HuH-7 (cell line): Measurements from ENCODE around the gene NT5C2.
"Not testable (repeated sequence)": the region's sequence is repeated elsewhere in the genome, so short reads cannot be mapped to it uniquely, and the experiment has no call there.

ENCODE experiments used
- DNase-seq: peaks from one replicate; pipeline ENCODE4 v3.0.0; 2011; ENCODE audit warnings: low spot score

NT5C2 gene

DNA sequence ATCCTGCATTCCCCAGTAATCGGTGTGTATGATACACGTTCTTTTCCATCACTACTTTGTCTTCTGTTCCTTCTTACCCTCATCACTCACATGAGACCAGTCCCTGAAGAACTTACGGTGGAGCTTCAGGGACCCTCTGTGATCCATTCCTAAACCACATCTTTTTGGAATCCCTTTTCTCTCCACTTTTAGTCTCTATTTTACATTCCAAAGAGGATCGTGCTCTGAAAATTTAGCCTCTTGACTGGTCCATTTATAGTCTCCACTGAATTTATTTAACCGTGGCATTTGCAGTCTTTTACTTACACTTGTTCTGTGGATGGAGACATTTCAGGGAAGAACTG is 109.1 kb downstream of the NT5C2 start:
- DNase-seq = no peak

DNA sequence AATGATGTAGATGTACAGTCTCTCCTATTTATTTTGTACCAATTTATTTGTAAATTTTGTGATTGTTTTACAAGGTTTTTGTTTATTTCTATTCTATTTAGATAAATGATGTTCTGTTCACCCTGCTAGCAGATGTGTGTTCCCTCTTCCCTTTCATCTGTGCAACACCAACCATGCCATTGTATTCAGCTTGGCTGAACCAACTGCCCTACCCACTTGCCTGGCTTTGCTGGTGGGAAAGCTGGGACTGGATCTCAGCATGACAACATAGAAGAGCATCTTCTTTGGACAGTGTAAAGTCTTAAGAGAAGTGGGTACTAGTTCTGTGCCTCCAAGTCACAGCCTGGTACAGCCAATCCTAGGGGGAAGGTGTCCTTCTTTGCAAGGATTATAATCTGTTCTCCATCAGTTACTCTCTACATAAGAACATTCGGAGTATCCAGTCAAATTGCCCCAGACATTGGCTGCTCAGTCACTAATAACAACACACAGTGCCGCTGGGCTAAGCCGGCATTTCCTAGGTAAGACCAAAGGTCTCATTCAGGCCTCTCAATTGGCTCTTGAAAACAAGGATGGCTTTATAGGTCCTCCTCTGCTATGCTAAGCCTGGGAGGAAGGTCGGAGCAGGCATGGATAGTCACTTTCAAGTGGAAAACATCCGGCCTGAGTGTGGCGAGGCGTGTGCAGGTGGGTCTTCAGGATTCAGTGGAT is 109.7 kb downstream of the NT5C2 start:
- no peak for DNase-seq

DNA sequence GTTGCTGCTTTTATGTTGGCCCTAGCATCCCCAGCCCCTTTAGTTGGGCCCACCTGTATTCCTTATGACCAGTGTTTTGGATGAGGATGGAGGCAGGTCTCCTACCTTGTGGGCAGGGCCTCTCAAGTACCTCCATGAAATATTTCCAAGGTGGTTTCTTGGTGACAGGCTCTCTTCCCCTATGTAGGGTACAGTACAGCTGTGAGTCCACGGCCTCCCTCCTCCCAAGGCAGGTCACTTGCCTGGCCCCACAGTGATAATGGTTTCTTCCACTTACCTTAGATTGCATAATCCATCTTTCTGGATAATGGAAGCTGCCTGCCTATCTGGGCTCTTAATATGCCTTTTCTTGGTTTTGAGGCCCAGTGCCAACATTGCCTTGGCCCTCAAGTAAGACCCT is 110.4 kb downstream of the NT5C2 start:
- no peak for DNase-seq

DNA sequence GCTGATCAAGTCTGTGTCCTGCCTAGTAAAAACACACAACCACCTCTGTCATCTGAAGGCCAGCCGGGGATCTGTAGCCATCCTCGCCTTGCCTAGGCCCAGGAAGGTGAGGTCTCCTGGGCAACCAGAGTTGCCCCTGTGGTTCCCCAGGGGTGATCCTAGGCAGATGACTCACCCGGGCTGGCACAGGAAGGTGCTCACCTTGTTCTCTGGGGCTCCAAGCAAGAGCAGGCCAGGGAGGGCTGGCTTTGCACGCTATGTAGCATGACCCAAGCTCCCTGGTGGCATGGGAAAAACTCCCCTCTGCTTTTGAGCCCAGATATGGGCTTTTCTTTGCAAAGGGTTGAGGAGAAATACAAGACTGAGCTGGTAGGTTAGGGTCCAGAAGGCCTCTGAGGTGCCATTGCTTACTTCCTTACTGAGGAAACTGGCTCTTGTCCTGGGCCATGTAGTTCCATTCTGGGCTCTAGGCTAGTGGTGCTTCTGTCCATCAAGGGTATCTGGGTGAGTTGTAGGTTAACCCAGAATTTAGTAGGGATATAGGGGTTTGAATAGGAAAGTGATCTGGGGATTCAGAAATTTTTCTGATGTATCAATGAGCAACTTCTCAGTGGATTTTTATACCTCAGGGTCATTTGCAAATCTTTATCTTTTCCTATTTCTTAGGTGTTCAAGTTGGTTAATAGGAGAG is 112.0 kb downstream of the NT5C2 start:
- DNase-seq = no peak

DNA sequence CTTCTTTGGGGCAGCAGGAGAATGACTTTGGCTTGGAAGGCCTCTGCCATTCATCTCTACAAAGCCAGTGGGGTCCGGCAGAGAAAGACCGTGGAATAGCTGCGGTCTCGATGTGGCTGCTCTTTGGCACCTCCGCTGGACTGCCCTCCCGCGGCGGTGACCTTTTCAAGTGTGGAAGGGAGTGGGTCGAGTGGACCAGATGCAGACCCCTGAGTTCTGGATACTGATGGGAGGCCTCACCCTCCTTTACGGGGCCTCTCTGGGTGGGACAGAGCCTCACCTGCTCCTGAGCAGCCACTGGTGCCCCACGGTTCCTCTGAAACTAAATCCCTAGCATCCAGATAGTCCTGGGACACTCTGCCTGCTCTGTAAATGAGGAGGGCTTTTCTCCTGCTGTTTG is 113.1 kb downstream of the NT5C2 start:
- DNase-seq = no peak

DNA sequence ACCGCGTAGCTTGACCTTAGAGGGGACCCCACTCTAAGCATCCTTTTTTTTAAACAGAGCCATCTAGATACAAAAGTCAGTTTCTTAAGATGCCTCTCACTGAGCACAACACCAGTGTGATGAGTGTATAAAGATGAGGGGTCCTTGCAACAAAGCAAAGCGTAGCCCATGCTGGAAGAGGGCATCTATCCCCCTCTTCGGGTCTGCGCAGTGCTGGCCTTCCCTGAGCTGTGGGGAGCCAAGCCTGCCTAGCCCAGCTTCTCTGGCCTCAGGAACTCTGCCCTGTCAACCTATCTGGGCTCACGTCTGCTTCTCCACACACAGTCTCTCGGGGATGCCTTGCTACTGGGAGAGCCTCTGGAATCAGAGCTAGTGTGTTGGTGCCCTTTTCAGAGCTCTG is 114.0 kb downstream of the NT5C2 start:
- no peak for DNase-seq

DNA sequence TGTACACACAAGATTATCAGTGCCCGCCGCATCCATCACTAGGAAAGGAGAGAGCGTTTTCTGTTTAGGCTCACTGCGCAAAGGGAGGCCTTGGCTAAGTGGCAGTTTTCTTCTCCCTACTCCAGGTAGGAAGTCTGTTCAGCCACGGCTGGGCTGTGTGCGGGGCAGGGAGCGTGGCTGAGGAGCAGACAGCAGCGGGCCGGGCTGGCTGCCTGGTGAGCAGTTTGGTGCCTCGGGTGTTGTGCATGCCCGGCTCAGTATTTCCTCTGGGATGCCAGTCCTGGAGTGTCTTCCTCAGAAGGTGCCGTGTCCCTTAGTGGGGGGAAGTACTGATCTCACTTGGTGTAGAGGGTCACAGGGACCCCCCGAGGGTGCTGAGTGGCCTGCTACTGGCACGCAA is 114.4 kb downstream of the NT5C2 start:
- no peak for DNase-seq

DNA sequence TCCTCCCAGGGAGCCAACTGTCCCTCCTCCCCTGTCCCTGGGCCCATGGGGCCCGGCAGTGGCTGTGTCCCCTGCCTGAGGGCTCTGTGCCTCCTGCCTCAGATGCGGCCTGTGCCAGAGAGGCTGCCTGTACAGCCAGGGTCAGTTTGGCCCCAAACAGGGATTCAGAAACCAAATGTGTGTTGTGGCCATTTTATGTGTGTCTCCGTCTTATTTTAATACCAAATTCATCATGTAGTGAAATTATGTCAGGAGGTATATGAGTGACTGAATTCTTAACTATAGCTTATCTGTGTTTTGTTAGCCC is 114.8 kb downstream of the NT5C2 start:
- DNase-seq = no peak

DNA sequence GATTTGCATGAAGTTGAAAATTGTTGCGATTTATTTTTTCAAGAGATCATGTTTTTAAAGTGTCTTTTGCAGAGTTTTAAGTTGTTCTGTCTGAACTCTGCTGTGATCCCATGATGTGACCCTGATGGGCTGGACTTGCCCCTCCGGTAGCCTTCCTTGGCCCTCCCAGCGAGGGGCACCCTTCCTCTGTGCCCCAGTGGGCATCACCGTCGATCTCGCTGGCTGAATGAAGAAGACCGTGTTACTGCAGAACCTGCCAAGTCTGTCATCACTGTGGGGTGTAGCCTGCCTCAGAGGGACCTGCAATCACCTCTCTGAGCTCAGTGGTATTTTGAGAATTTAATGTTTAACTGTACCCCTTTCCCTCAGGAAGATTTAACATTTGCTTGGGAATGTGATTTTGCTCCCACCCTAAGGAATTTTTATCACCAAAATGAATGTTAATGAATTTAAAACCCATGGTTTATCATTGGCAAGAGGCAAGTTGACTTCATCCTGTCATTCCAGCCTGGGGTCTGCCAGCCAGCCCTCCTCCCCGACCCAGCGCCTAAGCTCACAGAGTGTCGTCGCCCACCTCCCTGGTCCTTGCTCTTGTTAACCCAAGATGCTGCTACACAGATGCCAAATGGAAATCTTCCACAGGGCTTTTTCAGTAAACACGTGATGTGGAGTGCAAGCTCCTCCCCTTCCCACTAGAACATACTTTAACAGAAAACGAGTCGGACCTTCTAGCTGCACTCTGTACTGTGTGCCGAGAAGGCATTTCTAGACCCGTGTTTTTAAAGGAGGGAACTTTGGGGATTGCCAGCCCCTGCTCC is 115.4 kb downstream of the NT5C2 start:
- no peak for DNase-seq

DNA sequence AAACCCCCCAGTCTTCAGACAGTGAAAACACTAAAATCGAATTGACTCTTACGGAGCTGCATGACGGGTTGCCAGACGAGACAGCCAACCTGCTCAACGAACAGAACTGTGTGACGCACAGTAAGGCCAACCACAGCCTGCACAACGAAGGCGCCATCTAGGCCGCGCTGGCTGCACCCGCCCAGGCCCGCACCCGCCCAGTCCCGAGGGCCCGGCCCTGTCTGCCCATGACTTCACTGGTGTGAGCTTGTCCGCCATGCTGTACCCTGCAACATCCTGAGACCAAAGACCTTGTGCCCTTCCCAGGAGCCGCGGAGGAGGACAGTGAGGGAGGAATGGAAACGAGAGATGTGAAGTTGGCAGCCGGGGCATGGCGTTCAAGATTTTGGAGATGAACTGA is 116.1 kb downstream of the NT5C2 start:
- DNase-seq = no peak

DNA sequence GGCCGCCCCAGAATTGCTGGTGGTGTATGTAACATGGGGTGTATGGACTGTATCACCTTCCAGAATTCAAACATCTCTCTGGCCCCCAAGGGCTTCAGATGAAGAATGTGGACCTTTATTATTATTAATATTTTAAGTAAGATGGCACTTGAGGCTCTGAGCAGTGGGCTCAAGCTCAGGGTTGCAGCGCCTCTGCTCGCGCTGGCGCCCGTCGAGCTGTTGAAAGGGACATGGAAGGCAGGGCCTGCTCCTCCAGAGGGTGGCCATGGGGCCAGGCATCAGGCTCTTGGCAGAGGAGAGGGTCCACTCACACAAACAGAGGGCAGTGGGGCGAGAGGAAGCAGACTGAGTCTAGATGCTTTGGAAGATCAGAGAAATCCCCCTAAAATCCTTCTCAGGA is 120.2 kb downstream of the NT5C2 start:
- DNase-seq = no peak

DNA sequence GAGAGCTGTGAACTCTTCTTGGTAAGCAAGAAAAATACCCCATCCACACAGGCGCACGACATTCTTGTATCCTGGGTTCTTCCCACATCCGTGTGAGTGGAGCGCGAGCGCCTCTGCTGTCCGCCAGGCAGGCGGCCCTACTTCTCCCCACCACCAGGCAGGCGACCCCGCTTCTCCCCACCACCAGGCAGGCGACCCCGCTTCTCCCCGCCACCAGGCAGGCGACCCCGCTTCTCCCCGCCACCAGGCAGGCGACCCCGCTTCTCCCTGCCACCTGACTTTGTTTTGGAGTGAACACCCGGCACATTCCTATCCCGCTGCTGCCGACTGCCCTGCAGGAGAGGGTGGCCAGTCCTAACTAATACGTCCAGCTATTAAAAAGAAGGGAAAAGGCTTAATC is 120.8 kb downstream of the NT5C2 start:
- DNase-seq = no peak

DNA sequence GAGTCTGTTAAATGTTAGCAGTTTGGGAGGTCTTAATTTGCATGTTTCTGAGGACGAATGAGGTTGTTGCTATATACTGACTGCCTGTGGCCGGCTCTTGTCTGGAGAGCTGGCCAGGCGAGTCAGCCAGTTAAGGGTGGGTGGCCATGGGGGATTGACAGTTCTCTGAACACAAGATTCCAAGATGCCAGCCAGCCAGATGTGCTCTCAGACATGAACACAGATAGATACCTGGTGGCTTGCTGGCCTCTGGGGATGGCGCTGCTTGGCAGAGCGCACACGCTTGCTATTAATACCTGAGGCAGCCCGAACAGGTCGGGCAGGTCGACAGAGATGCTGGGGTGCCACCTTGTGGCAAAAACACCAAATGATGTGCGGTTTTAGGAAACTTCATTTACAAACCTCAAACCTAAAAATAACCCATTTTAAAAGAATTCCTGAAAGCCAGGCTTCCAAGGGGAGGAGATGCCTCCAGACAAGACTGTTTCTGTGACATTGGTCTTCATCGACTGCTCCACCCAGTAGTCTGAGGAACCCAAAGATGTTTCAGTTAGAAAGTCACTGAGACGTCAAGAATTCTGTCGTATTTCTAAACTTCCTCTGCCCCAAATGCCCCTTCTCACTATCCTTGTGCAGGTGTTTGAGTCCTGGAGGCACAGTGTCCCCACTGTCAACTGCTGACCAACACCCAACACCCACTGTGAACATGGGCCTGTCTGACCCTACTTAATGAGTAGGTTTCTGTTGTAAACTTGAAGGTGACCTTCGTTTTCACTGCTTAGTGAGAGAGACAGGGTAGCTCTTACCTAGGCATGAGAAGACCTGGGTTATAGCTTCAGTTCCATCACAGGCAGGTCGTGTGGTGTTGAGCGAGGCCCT is 123.4 kb downstream of the NT5C2 start:
- DNase-seq = peak; percentile 70

DNA sequence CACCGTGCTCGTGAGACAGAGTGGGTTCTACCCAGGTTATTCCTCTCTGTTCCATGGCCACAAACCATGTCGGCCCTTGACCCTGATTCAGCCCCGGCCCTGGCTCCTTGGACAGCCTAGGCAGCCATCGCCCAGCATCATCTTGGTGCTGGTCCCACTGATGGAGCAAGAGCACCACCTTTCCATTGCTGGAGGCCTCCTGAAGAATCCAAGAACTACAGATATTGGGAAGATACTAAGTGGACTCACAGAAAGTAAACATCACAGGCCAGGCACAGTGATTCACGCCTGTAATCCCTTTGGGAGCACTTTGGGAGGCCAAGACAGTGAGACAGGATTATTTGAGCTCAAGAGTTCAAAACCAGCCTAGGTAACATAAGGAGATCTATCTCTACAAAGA is 125.1 kb downstream of the NT5C2 start:
- DNase-seq = no peak

DNA sequence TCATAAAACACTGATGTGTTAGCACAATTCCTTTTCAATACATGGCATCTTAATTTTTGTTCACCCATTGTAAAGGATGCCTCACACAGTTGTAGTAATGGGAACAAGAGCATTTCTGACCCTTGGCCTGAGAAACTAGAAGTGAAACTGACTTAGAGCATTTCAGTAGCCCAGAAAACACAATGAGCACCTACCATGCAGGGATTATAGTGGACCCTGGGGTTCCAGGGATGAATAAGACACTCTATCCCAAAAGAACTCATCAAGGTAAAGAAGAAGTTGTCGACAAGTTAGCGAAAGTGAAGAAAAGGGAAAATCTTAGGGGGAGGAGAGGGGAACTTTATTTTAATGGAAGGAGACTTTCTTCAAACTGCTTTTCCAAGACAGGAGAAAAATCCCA is 125.6 kb downstream of the NT5C2 start:
- no peak for DNase-seq

DNA sequence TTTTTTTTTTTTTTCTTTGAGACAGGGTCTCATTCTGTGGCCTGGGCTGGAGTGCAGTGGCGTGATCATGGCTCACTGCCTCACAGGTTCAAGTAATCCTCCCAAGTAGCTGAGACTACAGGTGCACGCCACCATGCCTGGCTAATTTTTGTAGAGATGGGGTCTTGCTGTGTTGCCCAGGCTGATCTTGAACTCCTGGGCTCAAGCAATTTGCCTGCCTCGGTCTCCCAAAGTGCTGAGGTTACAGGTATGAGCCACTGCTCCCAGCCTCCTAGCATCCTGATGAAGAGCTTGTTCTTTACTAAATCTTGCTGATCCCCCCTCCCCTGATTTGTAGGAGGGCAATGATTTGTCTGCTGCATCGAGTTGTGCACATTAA is 126.0 kb downstream of the NT5C2 start:
- not testable (repeated sequence) for DNase-seq

DNA sequence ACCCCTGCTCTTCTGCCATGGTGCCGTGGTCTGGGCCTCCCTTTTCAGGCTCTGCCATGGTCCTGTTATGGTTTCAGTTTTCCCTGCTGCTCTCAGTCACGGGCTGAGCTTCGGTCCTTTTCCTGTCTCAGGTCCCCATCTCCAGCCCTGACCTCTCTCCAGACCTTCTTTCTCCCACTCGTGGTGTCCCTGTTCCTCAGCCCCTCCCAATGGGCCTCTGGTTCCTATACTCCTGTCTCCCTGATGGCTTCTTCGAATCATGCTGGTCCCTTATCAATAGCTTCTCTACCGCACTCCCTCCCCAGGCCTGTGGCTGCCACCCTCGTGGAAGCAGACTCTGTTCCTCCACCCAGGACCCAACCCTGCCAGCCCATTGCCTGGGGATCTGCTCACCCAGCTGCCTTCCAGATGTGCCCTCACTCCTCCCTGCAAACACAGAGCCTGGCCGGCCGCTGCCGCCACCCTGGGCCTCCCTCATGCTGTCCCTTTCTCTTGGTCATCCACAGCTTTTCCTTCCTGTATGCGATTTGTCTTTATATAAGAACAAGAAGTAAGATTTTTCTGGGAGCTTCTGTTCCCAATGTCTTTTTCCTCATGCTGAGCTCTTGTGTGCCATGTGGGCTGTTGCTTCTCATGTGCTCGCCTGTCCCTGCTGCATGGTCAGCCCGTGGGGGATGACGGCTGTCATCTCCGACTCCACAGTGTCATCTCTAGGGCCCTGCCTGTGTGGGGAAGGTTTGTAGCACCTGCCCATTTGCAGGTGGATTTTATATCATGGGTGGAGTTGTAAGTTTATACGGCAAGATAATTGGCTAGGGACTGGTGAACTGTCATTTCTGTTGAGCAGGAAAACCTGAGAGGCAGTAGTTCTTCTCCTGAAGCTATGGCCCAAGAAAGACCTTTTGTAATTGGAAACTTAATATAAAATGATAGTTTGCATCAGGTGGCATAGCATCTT is 126.7 kb downstream of the NT5C2 start:
- no peak for DNase-seq

DNA sequence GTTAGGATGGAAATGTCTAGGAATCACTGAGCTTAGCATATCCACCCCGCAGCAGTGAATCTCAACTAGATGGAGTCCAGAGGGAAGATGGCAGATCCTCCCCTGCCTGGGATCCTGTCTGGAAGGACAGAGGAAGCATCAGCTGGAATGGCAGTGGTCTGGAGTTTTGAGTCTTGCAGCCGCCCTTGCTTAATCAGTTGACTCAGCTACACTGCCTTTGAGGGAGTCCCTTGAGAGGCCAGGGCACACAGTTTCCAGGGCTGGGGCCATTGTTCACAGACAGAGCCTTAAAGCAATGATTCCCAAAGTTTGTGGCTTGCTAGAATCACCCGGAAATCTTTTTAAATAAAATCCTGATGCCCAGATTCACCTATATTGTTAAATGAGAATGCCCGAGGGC is 128.1 kb downstream of the NT5C2 start:
- no peak for DNase-seq

DNA sequence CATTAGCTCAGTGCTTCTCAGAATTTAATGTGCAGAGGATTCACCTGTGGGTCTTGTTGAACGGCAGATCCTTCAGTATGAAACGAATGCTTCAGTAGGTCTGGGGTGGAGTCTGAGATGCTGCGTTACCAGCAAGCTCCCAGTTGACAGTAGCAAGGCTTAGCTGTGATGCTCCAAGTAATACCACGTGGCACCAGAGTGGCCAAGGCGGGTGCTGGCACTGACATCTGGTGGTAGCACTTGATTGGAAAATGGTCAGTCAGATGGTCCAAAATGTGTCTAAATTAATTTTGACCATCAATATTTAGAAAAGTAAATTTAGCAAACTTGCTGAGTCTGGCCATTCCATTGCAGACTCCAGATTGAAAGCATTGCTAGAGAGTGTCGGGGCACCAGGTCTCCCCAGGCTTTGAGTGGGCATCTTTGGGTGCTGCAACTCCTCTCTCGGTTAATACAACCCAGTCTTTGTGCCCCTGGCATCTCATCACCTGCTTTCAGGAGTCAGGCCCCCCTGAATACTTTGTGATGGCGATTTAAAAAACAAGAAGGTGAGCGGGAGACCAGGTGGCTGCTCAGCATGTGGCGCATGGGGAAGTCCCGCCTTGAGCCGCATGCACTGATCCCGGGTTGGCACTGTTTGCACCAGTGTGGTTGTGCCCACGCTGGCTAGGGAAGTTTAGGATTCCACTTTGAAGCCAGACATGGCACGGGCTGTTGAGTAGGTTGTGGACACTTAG is 130.1 kb downstream of the NT5C2 start:
- no peak for DNase-seq

DNA sequence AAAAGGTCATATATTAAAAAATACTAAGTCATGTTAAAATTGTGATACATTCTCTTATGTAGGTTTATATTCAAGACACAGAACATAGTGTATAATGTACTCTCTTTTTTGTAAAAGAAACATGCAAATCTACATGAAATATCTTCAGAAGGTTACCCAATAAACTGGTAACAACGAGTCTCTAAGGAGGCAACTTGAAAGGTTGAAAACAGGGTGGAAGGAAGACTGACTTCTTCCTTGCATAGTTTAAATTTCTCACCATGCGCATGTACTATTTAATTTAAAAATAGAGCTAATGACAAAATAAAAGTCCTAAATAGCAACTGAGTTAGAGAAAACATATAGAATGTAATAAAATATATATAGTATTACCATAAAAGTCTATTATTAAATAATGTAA is 132.5 kb downstream of the NT5C2 start:
- DNase-seq = no peak

DNA sequence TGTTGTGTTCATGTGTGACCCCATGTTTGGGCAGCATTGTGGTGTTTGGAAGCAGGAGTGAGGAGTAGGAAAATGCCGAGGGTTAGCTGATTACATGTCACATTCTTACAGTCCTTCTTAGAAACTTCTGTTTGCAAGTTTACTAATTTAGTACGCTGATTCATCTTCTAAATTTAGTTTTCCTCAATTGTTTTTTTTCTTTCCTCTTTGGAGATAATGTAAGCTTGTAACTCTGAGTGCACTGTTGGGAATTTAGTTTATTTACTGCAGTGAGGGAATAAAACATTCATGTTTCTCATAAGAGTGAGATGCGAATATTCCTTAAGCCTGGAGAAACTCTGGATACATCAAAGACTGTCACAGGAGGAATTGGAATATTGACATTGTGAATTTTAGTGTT is 135.0 kb downstream of the NT5C2 start:
- no peak for DNase-seq
